GM12878 (cell line): Measurements from ENCODE around the gene EP400. TPM values are rescaled to one million over a fixed set of nuclear protein-coding genes. Genes with fewer than 3 reads are reported as not detected.

Experiments used
- MTA2 ChIP-seq: fragments of 450-650 bp; IDR thresholded peaks from 2 replicates; pipeline ENCODE4 v1.6.1; 2016; ENCODE audit warnings: low read depth, mild to moderate bottlenecking, moderate library complexity
- SMAD5 ChIP-seq: IDR thresholded peaks from 2 replicates; pipeline ENCODE4 v1.6.1; 2016; ENCODE audit warnings: antibody characterized with exemption, low read depth
- polyA plus RNA-seq, 11 experiments: library from polyadenylated mRNA; depleted of rRNA in 4 of 11; unstranded in 6 of 11; stranded (reverse) in 5 of 11; fragments of >200 nt; fragmentation: Nextera tagmentation in 4 of 11; fragmentation: Illumina TruSeq in 1 of 11; extraction: Ambion mirVana in 4 of 11; extraction: Trizol in 1 of 11; gene quantifications; 1 replicate in 1 of 11; 2 replicates in 10 of 11; pipeline versions ENCODE4 v1.2.1 to v1.2.3, GENCODE V29; 2011 to 2016; ENCODE audit warnings: inconsistent platforms in 2 of 11, missing spikeins in 2 of 11, low read depth in 1 of 11
- total RNA-seq, 4 experiments: library from RNA; depleted of rRNA in 3 of 4; stranded (reverse); fragments of >200 nt in 3 of 4; fragmentation: Illumina TruSeq in 1 of 4; extraction: Trizol in 1 of 4; gene quantifications; 2 replicates each; pipeline versions ENCODE4 v1.2.1 to v1.2.3, GENCODE V29; 2013 to 2021
- TF ChIP-seq, protein P1 (sequence below): IDR thresholded peaks from 2 replicates; pipeline ENCODE4 v1.6.1; 2012; ENCODE audit warnings: low read length, inconsistent platforms
- TF ChIP-seq, protein P2 (sequence below): fragments of 450-650 bp; formaldehyde crosslinking; IDR thresholded peaks from 2 replicates; pipeline ENCODE4 v1.5.0; 2022; ENCODE audit warnings: mild to moderate bottlenecking, missing genetic modification characterization
- TF ChIP-seq, protein P3 (sequence below): IDR thresholded peaks from 2 replicates; pipeline ENCODE4 v1.6.1; 2012; ENCODE audit warnings: improper control_type of control experiment, low read depth, low read length; ENCODE audit not compliant: insufficient replicate concordance

Gene EP400
- total and polyA plus RNA-seq, 10 of the 15 experiments (the other 5 are each of a cell fraction or from before 2014, with no cell fraction given), result 3.8 to 44.2 (median 8.4) TPM

DNA sequence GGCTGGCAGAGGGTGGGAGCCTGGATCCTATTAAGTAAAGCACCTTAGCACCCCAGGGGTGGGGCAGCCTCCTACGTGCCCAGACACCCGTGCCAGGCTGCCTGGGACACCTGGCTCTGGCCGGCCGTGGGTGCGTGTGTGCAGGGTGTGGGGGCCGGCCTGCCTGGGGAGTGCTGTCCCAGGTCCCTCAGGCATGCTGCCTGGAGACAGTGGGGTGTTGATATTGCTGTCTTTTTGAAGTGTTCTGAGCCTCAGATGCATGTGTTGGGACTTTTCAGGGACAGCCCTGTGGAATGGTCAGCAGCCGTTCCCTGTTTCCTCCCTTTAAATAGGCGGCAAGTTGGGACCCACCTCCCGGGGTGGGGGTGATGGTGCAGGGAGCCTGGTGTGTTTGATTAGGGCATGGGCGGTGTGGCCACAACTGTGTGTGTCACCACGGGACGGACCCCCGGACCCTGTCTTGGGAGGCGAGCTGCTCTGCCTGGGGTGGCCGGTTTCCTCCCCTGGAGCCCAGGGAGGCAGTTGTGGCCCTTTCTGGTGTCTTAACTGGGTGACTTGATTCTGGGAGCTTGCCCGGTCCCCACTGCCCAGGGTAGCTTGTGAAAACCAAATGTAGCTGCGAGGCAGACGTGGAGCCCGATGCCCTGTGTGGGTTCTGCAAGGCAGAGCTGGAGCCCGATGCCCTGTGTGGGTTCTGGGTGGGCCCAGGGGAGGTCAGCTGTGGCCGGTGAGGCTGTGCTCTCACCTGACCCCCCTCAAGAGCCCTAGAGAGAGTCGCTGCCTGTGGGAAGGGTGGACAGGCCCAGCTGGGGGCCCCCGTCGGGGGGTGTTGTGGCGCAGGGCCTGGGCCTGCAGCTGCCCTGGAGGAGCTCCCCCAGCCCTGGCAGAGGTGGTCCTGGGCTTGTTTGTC is 47.2 kb upstream of the EP400 start (continued):
- TF ChIP-seq, protein P1, sequence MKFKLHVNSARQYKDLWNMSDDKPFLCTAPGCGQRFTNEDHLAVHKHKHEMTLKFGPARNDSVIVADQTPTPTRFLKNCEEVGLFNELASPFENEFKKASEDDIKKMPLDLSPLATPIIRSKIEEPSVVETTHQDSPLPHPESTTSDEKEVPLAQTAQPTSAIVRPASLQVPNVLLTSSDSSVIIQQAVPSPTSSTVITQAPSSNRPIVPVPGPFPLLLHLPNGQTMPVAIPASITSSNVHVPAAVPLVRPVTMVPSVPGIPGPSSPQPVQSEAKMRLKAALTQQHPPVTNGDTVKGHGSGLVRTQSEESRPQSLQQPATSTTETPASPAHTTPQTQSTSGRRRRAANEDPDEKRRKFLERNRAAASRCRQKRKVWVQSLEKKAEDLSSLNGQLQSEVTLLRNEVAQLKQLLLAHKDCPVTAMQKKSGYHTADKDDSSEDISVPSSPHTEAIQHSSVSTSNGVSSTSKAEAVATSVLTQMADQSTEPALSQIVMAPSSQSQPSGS, result no peak
- TF ChIP-seq SMAD5, result no peak
- TF ChIP-seq, protein P2, sequence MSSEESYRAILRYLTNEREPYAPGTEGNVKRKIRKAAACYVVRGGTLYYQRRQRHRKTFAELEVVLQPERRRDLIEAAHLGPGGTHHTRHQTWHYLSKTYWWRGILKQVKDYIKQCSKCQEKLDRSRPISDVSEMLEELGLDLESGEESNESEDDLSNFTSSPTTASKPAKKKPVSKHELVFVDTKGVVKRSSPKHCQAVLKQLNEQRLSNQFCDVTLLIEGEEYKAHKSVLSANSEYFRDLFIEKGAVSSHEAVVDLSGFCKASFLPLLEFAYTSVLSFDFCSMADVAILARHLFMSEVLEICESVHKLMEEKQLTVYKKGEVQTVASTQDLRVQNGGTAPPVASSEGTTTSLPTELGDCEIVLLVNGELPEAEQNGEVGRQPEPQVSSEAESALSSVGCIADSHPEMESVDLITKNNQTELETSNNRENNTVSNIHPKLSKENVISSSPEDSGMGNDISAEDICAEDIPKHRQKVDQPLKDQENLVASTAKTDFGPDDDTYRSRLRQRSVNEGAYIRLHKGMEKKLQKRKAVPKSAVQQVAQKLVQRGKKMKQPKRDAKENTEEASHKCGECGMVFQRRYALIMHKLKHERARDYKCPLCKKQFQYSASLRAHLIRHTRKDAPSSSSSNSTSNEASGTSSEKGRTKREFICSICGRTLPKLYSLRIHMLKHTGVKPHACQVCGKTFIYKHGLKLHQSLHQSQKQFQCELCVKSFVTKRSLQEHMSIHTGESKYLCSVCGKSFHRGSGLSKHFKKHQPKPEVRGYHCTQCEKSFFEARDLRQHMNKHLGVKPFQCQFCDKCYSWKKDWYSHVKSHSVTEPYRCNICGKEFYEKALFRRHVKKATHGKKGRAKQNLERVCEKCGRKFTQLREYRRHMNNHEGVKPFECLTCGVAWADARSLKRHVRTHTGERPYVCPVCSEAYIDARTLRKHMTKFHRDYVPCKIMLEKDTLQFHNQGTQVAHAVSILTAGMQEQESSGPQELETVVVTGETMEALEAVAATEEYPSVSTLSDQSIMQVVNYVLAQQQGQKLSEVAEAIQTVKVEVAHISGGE (CRISPR knock-in tag), result no peak
- TF ChIP-seq, protein P3, sequence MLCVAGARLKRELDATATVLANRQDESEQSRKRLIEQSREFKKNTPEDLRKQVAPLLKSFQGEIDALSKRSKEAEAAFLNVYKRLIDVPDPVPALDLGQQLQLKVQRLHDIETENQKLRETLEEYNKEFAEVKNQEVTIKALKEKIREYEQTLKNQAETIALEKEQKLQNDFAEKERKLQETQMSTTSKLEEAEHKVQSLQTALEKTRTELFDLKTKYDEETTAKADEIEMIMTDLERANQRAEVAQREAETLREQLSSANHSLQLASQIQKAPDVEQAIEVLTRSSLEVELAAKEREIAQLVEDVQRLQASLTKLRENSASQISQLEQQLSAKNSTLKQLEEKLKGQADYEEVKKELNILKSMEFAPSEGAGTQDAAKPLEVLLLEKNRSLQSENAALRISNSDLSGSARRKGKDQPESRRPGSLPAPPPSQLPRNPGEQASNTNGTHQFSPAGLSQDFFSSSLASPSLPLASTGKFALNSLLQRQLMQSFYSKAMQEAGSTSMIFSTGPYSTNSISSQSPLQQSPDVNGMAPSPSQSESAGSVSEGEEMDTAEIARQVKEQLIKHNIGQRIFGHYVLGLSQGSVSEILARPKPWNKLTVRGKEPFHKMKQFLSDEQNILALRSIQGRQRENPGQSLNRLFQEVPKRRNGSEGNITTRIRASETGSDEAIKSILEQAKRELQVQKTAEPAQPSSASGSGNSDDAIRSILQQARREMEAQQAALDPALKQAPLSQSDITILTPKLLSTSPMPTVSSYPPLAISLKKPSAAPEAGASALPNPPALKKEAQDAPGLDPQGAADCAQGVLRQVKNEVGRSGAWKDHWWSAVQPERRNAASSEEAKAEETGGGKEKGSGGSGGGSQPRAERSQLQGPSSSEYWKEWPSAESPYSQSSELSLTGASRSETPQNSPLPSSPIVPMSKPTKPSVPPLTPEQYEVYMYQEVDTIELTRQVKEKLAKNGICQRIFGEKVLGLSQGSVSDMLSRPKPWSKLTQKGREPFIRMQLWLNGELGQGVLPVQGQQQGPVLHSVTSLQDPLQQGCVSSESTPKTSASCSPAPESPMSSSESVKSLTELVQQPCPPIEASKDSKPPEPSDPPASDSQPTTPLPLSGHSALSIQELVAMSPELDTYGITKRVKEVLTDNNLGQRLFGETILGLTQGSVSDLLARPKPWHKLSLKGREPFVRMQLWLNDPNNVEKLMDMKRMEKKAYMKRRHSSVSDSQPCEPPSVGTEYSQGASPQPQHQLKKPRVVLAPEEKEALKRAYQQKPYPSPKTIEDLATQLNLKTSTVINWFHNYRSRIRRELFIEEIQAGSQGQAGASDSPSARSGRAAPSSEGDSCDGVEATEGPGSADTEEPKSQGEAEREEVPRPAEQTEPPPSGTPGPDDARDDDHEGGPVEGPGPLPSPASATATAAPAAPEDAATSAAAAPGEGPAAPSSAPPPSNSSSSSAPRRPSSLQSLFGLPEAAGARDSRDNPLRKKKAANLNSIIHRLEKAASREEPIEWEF, result no peak
- no peak for TF ChIP-seq MTA2
